ENCODE measurements around the gene POC1A. TPM values are rescaled to one million over a fixed set of nuclear protein-coding genes. Genes with fewer than 3 reads are reported as not detected.
"Not testable (repeated sequence)": the region's sequence is repeated elsewhere in the genome, so short reads cannot be mapped to it uniquely, and the experiment has no call there.

POC1A gene
- total RNA-seq, 1 donor from 2014 or later: 2.5 TPM

GRCh38 chr3:52183786-52184445, 29.7 kb upstream of the POC1A start:
- DNase-seq (ENCODE audit: low read depth): no peak

DNA sequence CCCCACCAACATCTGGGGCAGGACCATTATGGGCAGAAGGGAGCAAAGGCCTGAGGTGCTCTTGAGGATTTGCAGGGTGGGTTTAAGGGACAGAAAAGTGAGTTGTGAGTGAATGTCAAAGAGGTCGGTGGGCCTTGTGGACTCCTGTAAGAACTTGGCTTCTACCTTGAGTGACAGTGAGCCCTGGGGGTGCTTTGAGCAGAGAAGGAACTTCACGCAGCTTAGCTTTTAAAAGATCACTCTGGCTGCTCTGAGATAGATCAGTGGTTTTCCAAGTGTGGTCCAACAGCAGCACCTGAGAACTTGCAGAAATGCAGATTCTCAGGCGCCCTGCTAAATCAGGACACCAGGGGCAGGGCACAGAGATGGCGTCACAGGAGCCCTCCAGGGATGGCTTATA, 28.5 kb upstream of the POC1A start:
- no peak for DNase-seq (ENCODE audit: low read depth)

GRCh38 chr3:52182196-52182595, 28.0 kb upstream of the POC1A start:
- DNase-seq (ENCODE audit: low read depth): no peak

DNA sequence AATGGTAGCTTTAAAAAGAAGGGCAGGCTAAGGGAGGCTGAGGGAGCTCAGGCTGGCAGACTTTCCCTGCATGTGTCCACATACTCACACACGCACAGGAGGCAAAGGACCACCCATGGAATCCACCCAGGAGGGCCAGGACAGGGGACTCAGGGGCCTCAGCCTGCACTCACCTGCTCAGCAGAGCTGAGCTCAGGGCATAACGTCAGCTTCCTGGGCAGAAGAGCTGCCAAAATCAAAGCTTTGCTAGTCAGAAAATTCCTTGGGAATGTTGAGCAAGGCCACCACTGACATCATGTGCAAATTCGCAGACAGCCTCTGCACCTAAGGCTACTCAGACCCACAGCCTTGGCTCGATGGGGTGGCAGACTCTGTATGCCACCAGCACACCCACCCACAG, 27.3 kb upstream of the POC1A start:
- no peak for DNase-seq (ENCODE audit: low read depth)

GRCh38 chr3:52178537-52178936, 24.3 kb upstream of the POC1A start:
- no peak for DNase-seq (ENCODE audit: low read depth)

- DNase-seq (ENCODE audit: low read depth): not testable (repeated sequence)
Observed at GRCh38 chr3:52178126-52178525, 23.9 kb upstream of the POC1A start.

DNA sequence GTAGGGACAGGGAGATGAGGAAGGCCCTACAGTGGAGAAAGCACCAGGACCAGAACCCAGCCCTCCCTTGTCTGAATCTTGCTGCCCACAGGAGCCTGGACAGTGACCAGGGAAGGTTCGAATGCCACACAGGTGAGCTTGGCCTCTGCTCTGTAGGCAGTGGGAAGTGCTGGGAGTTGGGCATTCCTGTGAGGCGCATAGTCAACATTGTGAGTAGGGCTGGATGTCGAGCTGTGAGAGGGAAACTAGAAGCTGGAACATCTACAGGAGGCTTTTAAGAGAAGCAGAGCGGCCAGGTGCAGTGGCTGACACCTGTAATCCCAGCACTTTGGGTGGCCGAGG, 23.4 kb upstream of the POC1A start:
- DNase-seq (ENCODE audit: low read depth): no peak

- peak; percentile 31 for DNase-seq (ENCODE audit: low read depth)
Observed at GRCh38 chr3:52176951-52177700, 22.9 kb upstream of the POC1A start.

DNA sequence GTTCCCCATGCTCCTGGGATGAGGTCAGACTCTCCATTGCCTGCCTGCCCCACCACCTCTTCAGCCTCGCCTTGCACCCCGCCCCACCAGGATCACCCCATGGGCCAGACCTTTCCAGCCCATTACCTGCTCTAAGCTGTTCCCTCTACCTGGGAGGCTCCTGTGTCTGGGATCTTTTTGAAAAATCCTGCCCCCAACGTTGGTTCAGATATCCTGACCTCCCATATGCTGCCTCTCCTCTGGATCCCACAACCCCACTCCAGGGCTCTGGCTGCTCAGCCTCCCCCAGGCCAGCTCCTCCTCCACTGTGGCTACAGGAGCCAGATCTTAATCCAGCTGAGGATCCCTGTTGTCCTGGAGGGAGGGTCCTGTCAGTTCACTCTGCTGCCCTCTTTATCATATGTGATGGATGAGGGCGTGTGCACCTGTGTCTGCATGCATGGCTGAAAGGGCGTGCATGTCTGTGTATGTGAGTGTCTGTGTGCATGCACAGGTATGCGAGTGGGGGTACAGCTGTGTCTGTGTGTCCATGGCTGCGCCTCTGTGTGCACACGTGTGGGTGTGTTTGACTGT, 22.0 kb upstream of the POC1A start:
- DNase-seq (ENCODE audit: low read depth): no peak

- no peak for DNase-seq (ENCODE audit: low read depth)
Observed at GRCh38 chr3:52175416-52176179, 21.4 kb upstream of the POC1A start.

DNA sequence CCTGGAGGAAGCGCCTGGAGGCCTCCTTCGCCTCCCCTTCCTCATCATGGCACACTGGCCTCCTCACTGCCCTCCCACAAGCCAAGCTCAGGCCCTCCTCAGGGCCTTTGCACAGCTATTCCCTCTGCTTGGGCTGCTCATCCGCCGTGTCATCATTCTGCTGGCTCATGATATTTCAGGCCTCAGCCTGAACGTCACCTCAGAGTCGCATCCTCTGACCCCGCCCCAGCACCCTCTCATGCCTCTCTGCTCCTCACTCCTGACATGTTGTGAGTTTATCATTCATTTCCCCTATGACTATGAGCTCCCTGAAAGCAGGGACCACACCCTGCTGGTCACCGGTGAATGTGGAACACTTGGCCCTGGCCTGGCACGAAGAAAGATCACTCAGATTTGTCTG, 20.7 kb upstream of the POC1A start:
- DNase-seq (ENCODE audit: low read depth): no peak

DNA sequence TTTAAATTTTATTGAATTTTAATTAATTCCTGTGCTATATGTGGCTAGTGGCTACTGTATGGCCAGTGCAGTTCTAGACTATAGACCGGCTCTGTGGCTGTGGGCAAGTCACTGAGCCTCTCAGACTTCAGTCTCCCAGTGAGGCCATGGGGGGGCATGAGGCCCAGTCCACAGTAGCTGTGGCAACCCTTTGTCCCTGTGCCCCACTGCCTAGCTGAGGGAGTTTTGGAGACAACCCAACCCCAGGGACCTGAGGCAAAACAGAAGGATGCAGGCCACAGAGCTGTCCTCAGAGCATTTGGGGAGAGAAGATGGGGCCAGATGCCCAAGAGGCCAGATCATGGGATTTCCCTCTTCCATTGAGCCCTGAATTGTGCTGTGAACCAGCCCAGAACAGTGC, 18.9 kb upstream of the POC1A start:
- DNase-seq (ENCODE audit: low read depth): no peak

- DNase-seq (ENCODE audit: low read depth): no peak
Observed at GRCh38 chr3:52172262-52172757, 18.1 kb upstream of the POC1A start.

GRCh38 chr3:52171514-52172261, 17.5 kb upstream of the POC1A start:
- peak; percentile 22 for DNase-seq (ENCODE audit: low read depth)

DNA sequence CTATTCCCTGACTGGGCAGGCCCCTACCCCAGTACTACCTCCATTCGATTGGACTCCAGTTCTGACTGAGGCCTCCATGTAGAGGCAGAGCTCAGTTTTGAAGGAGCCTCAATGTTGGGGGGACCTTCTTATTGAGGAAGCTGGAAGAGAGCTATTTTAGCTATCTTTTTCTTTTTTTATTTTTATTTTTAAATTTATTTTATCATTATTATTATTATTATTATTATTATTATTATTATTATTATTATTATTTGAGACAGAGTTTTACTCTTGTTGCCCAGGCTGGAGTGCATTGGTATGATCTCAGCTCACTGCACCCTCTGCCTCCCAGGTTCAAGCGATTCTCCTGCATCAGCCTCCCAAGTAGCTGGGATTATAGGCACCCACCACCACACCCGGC, 16.0 kb upstream of the POC1A start:
- not testable (repeated sequence) for DNase-seq (ENCODE audit: low read depth)

- DNase-seq (ENCODE audit: low read depth): no peak
Observed at GRCh38 chr3:52167240-52167639, 13.0 kb upstream of the POC1A start.

- DNase-seq (ENCODE audit: low read depth): no peak
Observed at GRCh38 chr3:52162250-52162872, 8.1 kb upstream of the POC1A start.

DNA sequence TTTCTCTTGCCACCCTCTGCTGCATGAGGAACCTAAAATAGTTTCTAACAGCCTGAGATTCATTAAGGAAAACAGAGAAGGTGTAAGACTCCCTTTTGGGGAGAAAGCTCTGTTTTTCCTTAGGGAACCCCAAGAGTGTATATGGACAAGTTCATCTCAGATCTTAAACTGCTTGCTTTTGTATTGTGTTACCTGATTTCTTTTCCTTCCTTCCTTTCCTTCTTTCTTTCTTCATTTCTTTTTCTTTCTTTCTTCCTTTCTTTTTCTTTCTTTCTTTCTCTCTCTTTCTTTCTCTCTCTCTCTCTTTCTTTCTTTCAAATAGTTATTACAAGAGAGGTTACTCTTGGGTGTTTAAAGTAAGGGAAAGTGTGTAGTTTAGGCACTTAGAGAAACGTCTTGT, 5.3 kb upstream of the POC1A start:
- no peak for DNase-seq (ENCODE audit: low read depth)

DNA sequence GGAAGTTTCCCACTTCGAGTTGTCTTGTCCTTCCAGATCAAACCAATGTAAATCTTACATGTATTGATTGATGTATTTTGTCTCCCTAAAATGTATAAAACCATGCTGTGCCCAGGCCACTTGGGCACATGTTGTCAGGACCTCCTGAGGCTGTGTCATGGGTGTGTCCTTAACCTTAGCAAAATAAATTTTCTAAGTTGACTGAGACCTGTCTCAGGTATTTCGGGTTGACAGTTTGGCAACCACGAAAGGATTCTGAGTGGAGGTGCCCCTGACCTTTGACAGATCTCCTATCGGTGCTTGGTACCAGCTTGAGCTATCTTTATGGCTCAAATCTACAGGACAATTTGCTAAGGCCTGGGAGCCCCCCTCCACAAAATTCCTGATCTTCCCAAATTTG, 1.7 kb upstream of the POC1A start:
- DNase-seq (ENCODE audit: low read depth): no peak

GRCh38 chr3:52153389-52154096, 680 bp downstream of the POC1A start:
- peak; percentile 14 for DNase-seq (ENCODE audit: low read depth)

- DNase-seq (ENCODE audit: low read depth): not testable (repeated sequence)
Observed at GRCh38 chr3:52151991-52152390, 2.2 kb downstream of the POC1A start.

Measured in renal cortical epithelial cell (primary cell).